ENCODE data around the gene SPEM1.

The SPEM1 gene, protein sequence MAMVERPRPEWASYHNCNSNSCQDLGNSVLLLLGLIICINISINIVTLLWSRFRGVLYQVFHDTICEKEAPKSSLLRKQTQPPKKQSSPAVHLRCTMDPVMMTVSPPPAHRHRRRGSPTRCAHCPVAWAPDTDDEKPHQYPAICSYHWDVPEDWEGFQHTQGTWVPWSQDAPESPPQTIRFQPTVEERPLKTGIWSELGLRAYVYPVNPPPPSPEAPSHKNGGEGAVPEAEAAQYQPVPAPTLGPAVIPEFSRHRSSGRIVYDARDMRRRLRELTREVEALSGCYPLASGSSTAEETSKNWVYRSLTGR

GRCh38 chr17:7419819-7420610, at the start of gene SPEM1:
SPEM1 (plus strand) TSS chr17:7420324; CDS start chr17:7420385, 61 bp downstream.
- DNase-seq (ENCODE audit: low read depth): no peak

GRCh38 chr17:7370853-7371252, 49.3 kb upstream of the SPEM1 start:
- no peak for DNase-seq (ENCODE audit: low read depth)

- DNase-seq (ENCODE audit: low read depth): no peak
These were observed 45.8 kb upstream of the SPEM1 start for GRCh38 chr17:7374353-7374752.

DNA sequence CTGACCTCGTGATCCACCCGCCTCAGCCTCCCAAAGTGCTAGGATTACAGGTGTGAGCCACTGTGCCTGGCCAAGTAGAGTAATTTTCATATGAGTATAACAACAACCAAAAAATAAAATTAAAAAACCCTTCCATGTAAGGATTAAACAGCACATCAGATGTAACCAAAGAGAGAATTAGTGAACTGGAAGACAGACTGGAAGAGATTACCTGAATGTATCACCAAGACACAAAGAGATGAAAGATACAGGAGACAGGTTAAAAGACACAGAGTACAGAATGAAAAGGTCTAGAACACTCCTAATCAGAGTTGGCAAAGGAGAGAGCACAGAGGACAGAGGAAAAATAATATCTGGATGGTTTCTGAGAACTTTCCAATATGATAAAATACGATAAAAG, 41.0 kb upstream of the SPEM1 start:
- no peak for DNase-seq (ENCODE audit: low read depth)

DNA sequence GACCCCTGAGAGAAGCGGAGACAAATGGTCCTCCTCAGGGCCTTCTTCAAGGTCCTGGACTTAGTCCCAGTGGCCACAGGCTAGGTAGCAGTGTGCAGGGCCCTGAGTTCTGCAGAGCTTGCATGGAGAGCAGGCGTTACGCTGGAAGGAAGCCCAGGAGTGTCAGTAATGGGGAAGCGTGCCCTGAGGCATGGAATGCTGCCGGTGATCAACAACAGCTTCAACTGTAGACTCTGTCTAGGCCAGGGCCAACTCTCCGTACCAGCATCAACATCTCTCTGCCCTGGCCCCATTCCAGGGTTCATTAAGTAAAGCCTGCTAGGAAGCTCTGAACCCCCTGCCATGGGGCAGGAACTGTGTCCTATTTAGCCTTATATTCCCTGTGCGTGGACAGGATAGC, 39.8 kb upstream of the SPEM1 start:
- no peak for DNase-seq (ENCODE audit: low read depth)

DNA sequence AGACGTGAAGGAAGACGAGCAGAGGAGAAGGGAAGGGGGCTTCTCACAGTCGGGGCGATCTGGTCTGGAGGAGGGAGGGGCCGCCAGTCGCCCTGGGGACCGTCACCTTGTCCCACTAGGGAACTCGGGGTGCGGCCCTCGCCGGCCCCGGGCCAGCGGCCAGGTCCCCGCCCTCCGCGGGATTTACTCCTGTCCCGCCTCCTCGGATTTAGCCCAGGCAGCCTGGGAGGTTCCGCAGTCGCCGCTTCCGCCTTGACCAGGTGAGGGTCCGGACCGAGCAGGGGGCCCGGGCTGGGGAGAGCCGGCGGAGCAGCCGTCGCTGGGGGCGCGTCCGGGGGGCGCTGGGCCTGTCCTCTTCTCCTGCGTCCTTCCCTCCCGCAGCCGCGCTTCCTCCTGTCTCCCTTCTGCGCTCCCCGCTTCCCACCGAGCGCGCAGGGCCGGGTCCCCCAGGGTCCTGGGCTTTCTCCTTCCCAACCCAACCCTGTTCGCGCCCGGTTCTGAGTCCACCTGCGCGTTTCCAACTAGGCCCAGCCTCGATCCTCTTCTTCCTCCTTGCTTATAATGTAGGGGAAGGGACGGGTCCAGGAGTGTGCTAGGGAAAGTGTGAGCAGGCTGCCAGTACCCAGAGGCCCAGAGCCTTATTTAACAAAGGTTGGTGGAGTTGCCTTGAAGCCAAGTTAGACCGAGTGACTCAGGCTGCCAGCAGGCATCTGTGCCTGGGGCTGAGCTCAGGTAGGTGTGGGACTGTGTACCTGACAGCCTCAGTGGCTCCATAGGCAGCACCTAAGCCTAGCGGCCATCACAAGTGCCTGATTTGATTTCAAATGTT, 39.1 kb upstream of the SPEM1 start, which contains the start of gene TNK1:
TSS of gene TNK1 (plus strand) at position 235 of the 829 bp plus-strand sequence. CDS start 1,838 bp downstream, outside the sequence.
- DNase-seq (ENCODE audit: low read depth): no peak

GRCh38 chr17:7382901-7383300, 37.2 kb upstream of the SPEM1 start:
- DNase-seq (ENCODE audit: low read depth): no peak

DNA sequence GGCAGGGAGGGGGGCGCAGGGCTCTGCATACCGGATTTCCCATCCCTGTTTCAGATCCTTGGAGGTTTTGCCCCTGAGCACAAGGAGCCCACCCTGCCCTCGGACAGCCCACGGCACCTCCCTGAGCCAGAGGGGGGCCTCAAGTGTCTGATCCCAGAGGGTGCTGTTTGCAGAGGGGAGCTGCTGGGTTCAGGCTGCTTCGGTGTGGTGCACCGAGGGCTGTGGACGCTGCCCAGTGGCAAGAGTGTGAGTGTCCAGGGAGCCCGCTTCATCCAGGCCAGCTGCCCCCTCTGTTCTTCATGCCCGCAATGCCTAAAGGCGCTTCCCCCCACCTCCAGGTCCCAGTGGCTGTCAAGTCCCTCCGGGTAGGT, 36.8 kb upstream of the SPEM1 start:
- DNase-seq (ENCODE audit: low read depth): no peak

GRCh38 chr17:7383742-7384488, 36.2 kb upstream of the SPEM1 start:
- peak; percentile 71 for DNase-seq (ENCODE audit: low read depth)

- no peak for DNase-seq (ENCODE audit: low read depth)
These were observed 35.5 kb upstream of the SPEM1 start for GRCh38 chr17:7384489-7385081.

DNA sequence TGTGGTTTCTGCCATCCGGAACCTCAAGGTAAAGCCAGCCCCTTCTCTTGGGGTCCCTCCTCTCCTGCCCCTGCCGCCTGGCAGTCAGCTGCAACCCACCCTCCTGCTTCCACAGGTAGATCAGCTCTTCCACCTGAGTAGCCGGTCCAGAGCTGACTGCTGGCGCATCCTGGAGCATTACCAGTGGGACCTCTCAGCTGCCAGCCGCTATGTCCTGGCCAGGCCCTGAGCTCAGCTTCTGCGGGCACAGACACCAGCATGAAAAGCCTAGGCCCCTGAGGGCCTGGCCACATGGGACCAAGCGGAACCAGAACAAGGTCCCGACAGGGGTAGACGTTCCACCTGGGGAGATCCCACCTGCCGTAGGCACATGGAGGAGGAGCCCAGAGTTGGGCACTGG, 31.3 kb upstream of the SPEM1 start:
- DNase-seq (ENCODE audit: low read depth): no peak

GRCh38 chr17:7389924-7390910, 29.9 kb upstream of the SPEM1 start:
- DNase-seq (ENCODE audit: low read depth): no peak

DNA sequence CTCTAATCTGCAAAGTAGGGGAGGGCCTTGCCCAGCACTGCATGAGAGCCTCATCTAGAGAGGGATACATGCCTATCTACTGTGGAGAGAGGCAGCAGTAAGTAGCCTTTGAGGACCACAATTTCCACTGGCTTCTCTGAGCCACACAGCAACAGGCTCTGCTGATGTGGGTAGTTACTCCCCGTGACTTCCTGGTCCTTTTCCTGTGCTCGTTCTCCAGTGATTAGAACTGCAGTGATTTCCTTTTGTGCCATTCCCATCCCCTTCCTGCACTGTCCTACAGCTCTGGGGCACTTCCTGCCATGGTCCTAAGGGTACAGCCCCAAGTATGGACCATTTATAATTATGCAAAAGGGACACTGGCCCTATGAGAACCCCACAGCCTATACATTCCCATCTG, 28.8 kb upstream of the SPEM1 start:
- DNase-seq (ENCODE audit: low read depth): no peak

GRCh38 chr17:7392696-7393612, 27.2 kb upstream of the SPEM1 start:
- no peak for DNase-seq (ENCODE audit: low read depth)

DNA sequence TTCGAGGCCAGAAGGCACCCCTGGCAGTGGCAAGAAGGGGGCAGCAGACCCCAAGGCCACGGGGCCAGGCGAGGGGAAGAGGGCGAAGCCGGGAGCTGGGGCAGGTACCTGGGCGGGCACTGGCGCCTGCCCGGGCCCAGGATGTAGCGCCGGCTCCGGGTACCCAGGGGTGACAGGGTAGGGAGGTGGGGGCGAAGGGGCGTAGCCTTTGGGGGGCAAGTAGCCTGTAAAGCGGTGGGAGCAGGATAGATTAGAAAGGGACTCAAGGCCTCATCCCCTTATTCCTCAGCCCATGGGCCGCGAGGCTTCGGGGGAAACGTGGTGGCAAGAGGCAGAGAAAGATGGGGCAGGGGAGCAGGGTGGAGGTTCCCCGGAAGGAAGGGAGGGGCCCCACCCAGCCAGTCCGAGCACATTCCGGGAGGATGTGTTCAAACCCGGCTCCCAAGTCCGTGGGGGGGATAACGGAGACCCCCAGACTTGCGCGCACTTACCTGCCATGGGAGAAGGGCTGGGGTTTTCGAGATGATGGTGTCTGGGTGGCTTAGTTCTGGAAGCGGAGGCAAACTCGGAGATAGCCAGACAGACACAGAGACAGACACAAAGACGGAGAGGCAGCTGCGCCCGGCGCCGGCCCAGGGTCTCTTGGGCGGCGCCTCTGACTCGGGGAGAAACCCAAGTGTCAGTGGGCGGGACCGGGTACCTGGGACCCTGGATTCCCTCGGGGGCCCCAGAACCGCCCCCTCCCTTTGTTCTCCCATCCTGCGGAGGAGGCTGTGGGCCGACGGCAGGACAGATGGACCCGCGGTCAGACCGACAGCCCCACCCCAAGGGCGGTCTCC, 26.3 kb upstream of the SPEM1 start:
- peak; percentile 52 for DNase-seq (ENCODE audit: low read depth)

DNA sequence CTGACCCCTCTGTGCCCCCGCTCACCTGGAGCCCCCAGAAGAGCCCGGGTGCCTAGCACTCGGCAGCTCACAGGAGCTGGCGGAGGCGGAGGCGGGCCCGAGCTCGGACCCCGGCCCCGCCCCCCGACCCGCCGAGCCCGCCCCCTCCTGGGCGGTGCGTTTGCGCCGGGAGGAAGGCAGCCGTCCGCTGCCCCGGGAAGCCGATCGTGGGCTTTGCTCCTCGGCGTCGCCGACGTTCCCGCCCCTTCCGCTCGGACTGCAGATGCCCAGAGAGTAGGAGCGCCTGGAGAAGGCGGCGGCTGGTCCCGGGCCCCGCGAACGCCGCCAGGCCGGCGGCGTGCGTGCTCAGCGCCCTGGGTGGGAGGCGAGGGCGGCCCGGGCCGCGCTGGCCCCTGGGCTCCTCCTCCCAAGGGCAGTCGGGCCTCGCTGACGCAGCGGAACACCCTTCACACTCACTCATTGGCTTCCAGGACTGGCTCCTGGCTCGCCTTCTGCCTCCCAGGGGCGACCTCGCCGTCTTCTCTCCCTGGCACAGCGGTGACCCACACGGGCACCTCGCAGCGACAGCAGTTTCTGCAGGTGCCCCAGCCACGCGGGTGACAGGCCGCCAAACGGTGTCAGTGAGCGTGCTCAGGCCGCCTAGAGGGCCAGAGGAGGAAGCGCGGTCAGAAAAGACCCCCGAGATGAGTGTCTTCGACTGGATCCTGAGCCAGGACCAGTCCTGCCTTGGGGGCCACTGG, 25.5 kb upstream of the SPEM1 start, which contains the start of gene PLSCR3:
TSS of gene PLSCR3 (minus strand) at position 74 of the 740 bp plus-strand sequence. CDS start 415 bp downstream, outside the sequence.
- peak; percentile 75 for DNase-seq (ENCODE audit: low read depth)

DNA sequence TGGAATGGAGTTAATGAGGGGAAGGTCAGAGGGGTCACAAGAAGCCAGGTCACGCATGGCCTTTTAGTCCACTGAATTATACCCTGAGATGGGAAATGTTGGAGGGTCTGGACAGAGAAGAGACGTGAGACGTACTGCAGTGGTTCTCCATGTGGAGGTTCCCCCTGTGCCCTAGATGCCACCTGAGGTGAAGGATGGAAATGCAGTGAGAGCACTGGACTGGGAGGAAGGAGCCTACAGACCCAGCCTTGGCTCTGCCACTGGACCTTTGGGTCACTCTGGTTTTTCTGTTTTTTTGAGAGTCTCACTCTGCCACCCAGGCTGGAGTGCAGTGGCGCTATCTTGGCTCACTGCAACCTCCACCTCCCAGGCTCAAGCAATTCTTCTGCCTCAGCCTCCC, 24.0 kb upstream of the SPEM1 start:
- no peak for DNase-seq (ENCODE audit: low read depth)
